ENCODE data around the gene FIBP. TPM values are rescaled to one million over a fixed set of nuclear protein-coding genes. Genes with fewer than 3 reads are reported as not detected.

FIBP gene
- total and polyA plus RNA-seq, 10 of the 15 experiments (the other 5 are each of a cell fraction or from before 2014, with no cell fraction given): 65.1 to 182 (median 94.6) TPM

- H3K4me2 ChIP-seq (ENCODE audit: control insufficient read depth, insufficient read depth): peak overlapping the region; percentile 86
- ChIA-PET SMC1A (ENCODE audit: uncharacterized antibody, unreplicated experiment) (interaction anchor here (0.9 to 5.6 kb wide), 3 partner anchors 11 to 15 kb away, joined by 3 to 47 read pairs (median 4); partner anchors contain the start of genes CCDC85B and FIBP), POLR2A (interaction anchor here (1.2 to 4.9 kb wide), 5 partner anchors 8 to 63 kb away, joined by 6 to 67 read pairs (median 15); partner anchors contain the start of genes CCDC85B, FIBP and MUS81), RAD21 (ENCODE audit: unreplicated experiment) (interaction anchor here (0.8 to 1.8 kb wide), 4 partner anchors 10 to 119 kb away, joined by 3 to 20 read pairs (median 6); partner anchors contain the start of genes AP5B1, CCDC85B and FIBP), CTCF (interaction anchor here (0.6 to 6.5 kb wide), 5 partner anchors 10 to 88 kb away, joined by 3 to 67 read pairs (median 7); partner anchors contain the start of genes CCDC85B, FIBP and MUS81)
- peak overlapping the region; percentile 9; the same call in 1 of the 2 replicates for H3K27ac ChIP-seq (ENCODE audit: control insufficient read depth, insufficient read depth)
- BruUV-seq (replicated peaks): no TSS peak
- no peaks in the 10 kb centered on the region for H4K20me1 ChIP-seq (ENCODE audit: control insufficient read depth, insufficient read depth)
- WGBS (ENCODE audit: insufficient coverage, insufficient replicate concordance, low lambda C conversion rate, missing lambda C conversion rate): 2% methylated on average over 73 of the region's 78 CpGs
- 0 out of 2 replicates have a peak, but pooled peaks cover 6% of the 10 kb centered on the region for H3K4me1 ChIP-seq (ENCODE audit: control insufficient read depth, insufficient read depth, low read length)
- H3K36me3 ChIP-seq (ENCODE audit: control insufficient read depth in 2 of 2, insufficient read depth in 2 of 2, low read length in 1 of 2): no peaks in the 10 kb centered on the region
- peak overlapping the region; percentile 64 for H2AFZ ChIP-seq (ENCODE audit: control insufficient read depth, low read depth, low read length)
- ATAC-seq (peak; percentile 51), FAIRE-seq (no peak), DNase-seq (ENCODE audit: low read depth, low spot score) (no peak)
- intact Hi-C loops (cut with micrococcal nuclease; ENCODE audit: unreplicated experiment) (loop anchor here (10.0 kb wide), 1 partner anchor 235 kb away; no protein-coding TSS in a partner anchor), in situ Hi-C loops (cut with MboI) (no loop called here)
- peak overlapping the region; percentile 3 for H3K9ac ChIP-seq (ENCODE audit: control insufficient read depth, insufficient read depth, low read length)
- no peaks in the 10 kb centered on the region for H3K9me3 ChIP-seq (replicated peaks; ENCODE audit: control insufficient read depth, insufficient read depth, low read length)
- H3K27me3 ChIP-seq (replicated peaks in 1 of 2; ENCODE audit: control insufficient read depth in 2 of 2, insufficient read depth in 2 of 2, low read length in 1 of 2): no peaks in the 10 kb centered on the region; a peak in 1 of 4 replicates
- peaks cover 9% of the 10 kb centered on the region for H3K79me2 ChIP-seq (ENCODE audit: control insufficient read depth, insufficient read depth, low read length)
- H3K4me3 ChIP-seq: peak overlapping the region; percentile 84
- TF ChIP-seq ETV6 (conservative IDR thresholded peaks at IDR 0.05 in 1 of 2, IDR thresholded peaks at IDR 0.05 in 1 of 2; ENCODE audit: borderline replicate concordance in 1 of 2, low read depth in 1 of 2) (no peak), PBX3 (IDR thresholded peaks at IDR 0.05; ENCODE audit: insufficient replicate concordance, low read depth, low read length) (no peak), CREB1 (IDR thresholded peaks at IDR 0.05; ENCODE audit: low read depth) (no peak), SP1 (IDR thresholded peaks at IDR 0.05; ENCODE audit: low read depth, low read length) (no peak), ZNF24 (IDR thresholded peaks at IDR 0.05) (no peak), E2F8 (IDR thresholded peaks at IDR 0.05; ENCODE audit: low read depth, partially characterized antibody) (no peak), RELA (IDR thresholded peaks at IDR 0.05; ENCODE audit: borderline replicate concordance, partially characterized antibody) (no peak), RFX5 (IDR thresholded peaks at IDR 0.05; ENCODE audit: low read depth, low read length) (no peak), BCL11A (IDR thresholded peaks at IDR 0.05; ENCODE audit: low read depth, low read length) (no peak), ELK1 (IDR thresholded peaks at IDR 0.05; ENCODE audit: low read depth, low read length) (no peak), NR2C2 (IDR thresholded peaks at IDR 0.05; ENCODE audit: borderline replicate concordance, control insufficient read depth, insufficient read length, low read depth) (no peak), SMAD1 (IDR thresholded peaks at IDR 0.05; ENCODE audit: low read depth, partially characterized antibody) (no peak), DPF2 (IDR thresholded peaks at IDR 0.05) (0 out of 2 replicates have a peak, but pooled peaks have one; percentile 51), HDAC2 (IDR thresholded peaks at IDR 0.05) (no peak), HDAC6 (IDR thresholded peaks at IDR 0.05; ENCODE audit: unreplicated experiment) (no peak), ZNF274 (IDR thresholded peaks at IDR 0.05; ENCODE audit: insufficient read depth, insufficient read length) (no peak), MAX (IDR thresholded peaks at IDR 0.05; ENCODE audit: low read depth, low read length) (peak; percentile 73)
These were observed 11.3 kb upstream of the FIBP start for GRCh38 chr11:65899356-65900124.

All from GM12878 (cell line).